H7 (cell line): ENCODE data around the gene ARHGAP33. TPM values are rescaled to one million over a fixed set of nuclear protein-coding genes. Genes with fewer than 3 reads are reported as not detected.
"Not testable (repeated sequence)": the region's sequence is repeated elsewhere in the genome, so short reads cannot be mapped to it uniquely, and the experiment has no call there.

ENCODE experiments used
- DNase-seq: peaks from one replicate; pipeline ENCODE4 v3.0.0; 2012
- H3K27me3 ChIP-seq: 2 replicates; pipeline ENCODE4 v1.6.0; 2011; ENCODE audit warnings: mild to moderate bottlenecking, low read length; ENCODE audit not compliant: control insufficient read depth, insufficient read depth
- H3K36me3 ChIP-seq: replicated peaks from 2 replicates; pipeline ENCODE4 v1.5.1; 2011; ENCODE audit warnings: low read length; ENCODE audit not compliant: control insufficient read depth, insufficient read depth
- H3K4me3 ChIP-seq: 2 replicates; pipeline ENCODE4 v1.5.1; 2011; ENCODE audit warnings: low read depth, mild to moderate bottlenecking, control low read depth, low read length, moderate library complexity; ENCODE audit not compliant: insufficient read depth
- total RNA-seq: library from RNA; depleted of rRNA; stranded (reverse); fragments of >200 nt; shearing (Covaris generic); gene quantifications from 2 replicates; pipeline ENCODE4 v1.2.3, GENCODE V29; 2014

The ARHGAP33 gene
- total RNA-seq, 1 experiment from 2014 or later, result 3.7 TPM

GRCh38 chr19:35788205-35788960 lies 13.0 kb downstream of the ARHGAP33 start:
- Histone ChIP-seq H3K27me3 (peaks cover 1% of the 10 kb centered on the region; the same call in 1 of the 2 replicates), H3K4me3 (no peak overlapping the region), H3K36me3 (no peaks in the 10 kb centered on the region)
- DNase-seq, result peak; percentile 57

- DNase-seq, result peak; percentile 59
- H3K36me3 ChIP-seq, result no peaks in the 10 kb centered on the region
- peaks cover 1% of the 10 kb centered on the region; the same call in 1 of the 2 replicates for H3K27me3 ChIP-seq
- no peak overlapping the region for H3K4me3 ChIP-seq
These were observed 14.0 kb downstream of the ARHGAP33 start for GRCh38 chr19:35789195-35789977.

- H3K27me3 ChIP-seq, result no peaks in the 10 kb centered on the region; the same call in 1 of the 2 replicates
- H3K36me3 ChIP-seq, result no peaks in the 10 kb centered on the region
- DNase-seq, result peak; percentile 54
- no peak overlapping the region for H3K4me3 ChIP-seq
These were observed 14.9 kb downstream of the ARHGAP33 start for GRCh38 chr19:35789978-35790944.

DNA sequence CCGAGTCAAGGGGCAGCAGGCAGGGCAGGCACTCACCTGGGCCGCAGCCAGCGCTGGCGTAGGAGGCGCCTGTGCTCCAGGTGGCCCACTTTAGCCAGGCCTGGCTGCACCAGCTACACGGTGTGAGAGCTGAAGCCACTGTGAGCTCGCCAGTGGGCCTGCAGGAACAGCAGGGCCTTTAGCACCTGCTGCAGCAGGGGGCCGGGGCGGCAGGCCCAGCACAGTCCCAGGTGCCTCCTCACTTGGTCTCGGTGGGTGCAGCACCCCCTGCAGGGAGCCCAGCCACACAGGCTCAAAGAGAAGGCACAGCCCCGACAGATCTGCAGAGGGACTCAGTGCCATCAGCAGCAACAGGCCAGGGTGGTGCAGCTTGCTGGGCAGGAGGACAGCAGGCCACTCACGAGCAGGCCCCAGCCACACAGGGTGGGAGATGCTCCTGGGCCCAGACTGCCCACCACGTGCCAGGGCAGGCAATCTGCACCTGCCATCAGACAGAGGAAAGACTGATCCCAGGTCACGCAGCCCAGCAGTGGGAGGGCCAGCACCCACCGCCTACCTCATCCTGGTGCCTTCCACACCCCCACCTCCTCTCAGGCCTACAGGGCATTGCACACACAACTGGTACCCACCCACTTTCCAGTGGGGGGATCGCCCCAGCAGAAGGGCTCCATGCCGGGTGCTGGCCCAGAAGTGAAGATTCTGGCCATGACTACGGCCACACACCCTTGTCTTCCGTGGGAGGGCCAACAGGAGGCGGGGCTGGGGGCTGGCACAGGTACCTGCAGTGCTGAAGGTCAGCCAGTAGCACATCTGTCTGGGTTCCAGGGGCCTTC lies 15.8 kb downstream of the ARHGAP33 start:
- no peaks in the 10 kb centered on the region for H3K36me3 ChIP-seq
- H3K27me3 ChIP-seq, result no peaks in the 10 kb centered on the region
- DNase-seq, result peak; percentile 77
- no peak overlapping the region for H3K4me3 ChIP-seq

GRCh38 chr19:35791814-35792279 lies 16.5 kb downstream of the ARHGAP33 start:
- Histone ChIP-seq H3K27me3 (no peaks in the 10 kb centered on the region), H3K36me3 (no peaks in the 10 kb centered on the region), H3K4me3 (no peak overlapping the region)
- DNase-seq, result no peak

DNA sequence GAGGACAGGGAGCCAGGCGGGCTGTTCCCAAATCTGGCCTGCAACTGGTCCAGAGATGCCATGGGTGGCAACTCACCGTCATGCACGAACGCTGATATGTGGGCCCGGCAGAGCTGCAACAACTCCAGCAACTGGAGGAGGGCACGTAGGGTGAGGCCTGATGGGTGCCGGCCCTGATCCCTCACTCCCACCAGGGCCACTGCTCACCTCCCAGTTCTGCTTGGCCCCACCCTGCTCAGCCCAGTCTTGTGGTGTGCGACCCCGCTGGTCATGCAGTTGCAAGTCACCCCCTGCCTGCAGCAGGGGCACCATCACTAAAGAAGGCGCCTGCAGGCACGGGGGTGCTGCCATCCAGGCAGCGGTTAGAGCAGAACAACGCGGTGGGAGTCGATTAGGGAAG lies 16.9 kb downstream of the ARHGAP33 start:
- Histone ChIP-seq H3K36me3 (no peaks in the 10 kb centered on the region), H3K27me3 (peaks cover 1% of the 10 kb centered on the region; the same call in 1 of the 2 replicates), H3K4me3 (no peak overlapping the region)
- peak; percentile 58 for DNase-seq

GRCh38 chr19:35792888-35793287 lies 17.5 kb downstream of the ARHGAP33 start:
- H3K27me3 ChIP-seq, result peaks cover 1% of the 10 kb centered on the region; the same call in 1 of the 2 replicates
- no peak overlapping the region for H3K4me3 ChIP-seq
- no peaks in the 10 kb centered on the region for H3K36me3 ChIP-seq
- no peak for DNase-seq

DNA sequence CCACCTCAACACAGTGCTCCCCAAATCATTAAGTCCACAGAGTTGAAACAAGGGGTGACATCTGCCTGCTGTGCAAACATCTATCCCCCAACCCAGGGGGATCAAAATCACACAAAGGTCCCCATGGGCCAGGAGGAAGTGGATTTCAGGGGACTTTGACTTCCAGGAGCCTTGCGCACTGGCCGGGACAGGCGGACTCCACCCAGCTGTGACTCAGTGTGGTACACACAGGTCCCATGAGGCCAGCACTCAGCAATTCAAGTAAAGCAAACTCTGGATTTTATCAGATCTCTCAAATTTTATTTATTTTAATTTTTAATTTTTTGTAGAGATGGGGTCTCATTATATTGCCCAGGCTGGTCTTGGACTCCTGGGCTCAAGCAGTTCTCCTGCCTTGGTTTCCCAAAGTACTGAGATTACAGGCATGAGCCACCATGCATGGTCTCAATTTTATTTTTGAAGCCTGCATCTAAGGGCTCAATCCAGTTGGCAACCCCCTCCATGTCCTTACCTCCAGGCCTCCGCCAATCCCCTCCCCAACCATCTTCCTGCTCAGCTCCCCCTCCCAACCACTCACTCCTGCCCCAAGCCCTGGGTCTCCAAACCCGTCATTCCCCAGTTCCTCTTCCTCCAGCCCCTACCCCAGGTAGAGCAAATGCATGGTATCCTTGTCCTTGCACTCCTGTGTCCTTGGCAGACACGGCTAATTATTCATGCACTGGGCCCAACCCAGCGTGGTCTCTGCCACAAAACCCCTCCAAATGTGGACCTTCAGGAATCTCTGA lies 18.2 kb downstream of the ARHGAP33 start:
- no peaks in the 10 kb centered on the region for H3K36me3 ChIP-seq
- peaks cover 3% of the 10 kb centered on the region; the same call in 1 of the 2 replicates for H3K27me3 ChIP-seq
- peak; percentile 51 for DNase-seq
- H3K4me3 ChIP-seq, result no peak overlapping the region

- DNase-seq, H3K4me3 ChIP-seq, H3K27me3 ChIP-seq, H3K36me3 ChIP-seq: not testable (repeated sequence)
These were observed 20.2 kb downstream of the ARHGAP33 start for GRCh38 chr19:35795564-35795963.

GRCh38 chr19:35796645-35797542 lies 21.5 kb downstream of the ARHGAP33 start:
- Histone ChIP-seq H3K4me3 (no peak overlapping the region; the same call in 1 of the 2 replicates), H3K27me3 (peaks cover 3% of the 10 kb centered on the region; the same call in 1 of the 2 replicates), H3K36me3 (no peaks in the 10 kb centered on the region)
- peak; percentile 71 for DNase-seq

- peak; percentile 89 for DNase-seq
- H3K4me3 ChIP-seq, result no peak overlapping the region; the same call in 1 of the 2 replicates
- H3K27me3 ChIP-seq, result peaks cover 3% of the 10 kb centered on the region; the same call in 1 of the 2 replicates
- H3K36me3 ChIP-seq, result no peaks in the 10 kb centered on the region
These were observed 22.3 kb downstream of the ARHGAP33 start for GRCh38 chr19:35797663-35798062.

DNA sequence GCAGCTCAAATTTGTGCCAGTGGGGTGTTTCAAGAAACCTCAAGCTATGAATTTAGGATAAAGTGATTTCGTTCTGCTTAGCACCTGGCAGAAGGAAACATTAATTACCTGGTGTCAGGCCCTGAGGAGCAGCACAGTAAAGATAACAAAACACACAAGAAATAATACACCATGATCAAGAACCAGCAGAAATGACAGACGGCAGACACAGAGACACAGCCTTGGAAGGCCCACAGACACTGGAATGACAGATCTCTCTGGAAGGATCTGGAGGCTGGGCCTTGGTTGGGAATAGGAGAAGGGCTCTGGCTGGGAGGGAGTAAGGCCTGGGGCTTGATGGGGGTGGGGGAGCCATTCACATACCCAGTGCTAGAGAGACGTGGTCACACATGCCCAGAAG lies 26.5 kb downstream of the ARHGAP33 start:
- Histone ChIP-seq H3K36me3 (no peaks in the 10 kb centered on the region), H3K4me3 (no peak overlapping the region), H3K27me3 (peaks cover 3% of the 10 kb centered on the region; the same call in 1 of the 2 replicates)
- peak; percentile 25 for DNase-seq
